Amniotic epithelial cell (primary cell): ENCODE data around the gene NUPR1.
"Not testable (repeated sequence)": the region's sequence is repeated elsewhere in the genome, so short reads cannot be mapped to it uniquely, and the experiment has no call there.

Experiments
- DNase-seq: peaks from one replicate; pipeline ENCODE4 v3.0.0-alpha.2; 2010; ENCODE audit warnings: low read depth

Gene NUPR1, protein sequence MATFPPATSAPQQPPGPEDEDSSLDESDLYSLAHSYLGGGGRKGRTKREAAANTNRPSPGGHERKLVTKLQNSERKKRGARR

DNA sequence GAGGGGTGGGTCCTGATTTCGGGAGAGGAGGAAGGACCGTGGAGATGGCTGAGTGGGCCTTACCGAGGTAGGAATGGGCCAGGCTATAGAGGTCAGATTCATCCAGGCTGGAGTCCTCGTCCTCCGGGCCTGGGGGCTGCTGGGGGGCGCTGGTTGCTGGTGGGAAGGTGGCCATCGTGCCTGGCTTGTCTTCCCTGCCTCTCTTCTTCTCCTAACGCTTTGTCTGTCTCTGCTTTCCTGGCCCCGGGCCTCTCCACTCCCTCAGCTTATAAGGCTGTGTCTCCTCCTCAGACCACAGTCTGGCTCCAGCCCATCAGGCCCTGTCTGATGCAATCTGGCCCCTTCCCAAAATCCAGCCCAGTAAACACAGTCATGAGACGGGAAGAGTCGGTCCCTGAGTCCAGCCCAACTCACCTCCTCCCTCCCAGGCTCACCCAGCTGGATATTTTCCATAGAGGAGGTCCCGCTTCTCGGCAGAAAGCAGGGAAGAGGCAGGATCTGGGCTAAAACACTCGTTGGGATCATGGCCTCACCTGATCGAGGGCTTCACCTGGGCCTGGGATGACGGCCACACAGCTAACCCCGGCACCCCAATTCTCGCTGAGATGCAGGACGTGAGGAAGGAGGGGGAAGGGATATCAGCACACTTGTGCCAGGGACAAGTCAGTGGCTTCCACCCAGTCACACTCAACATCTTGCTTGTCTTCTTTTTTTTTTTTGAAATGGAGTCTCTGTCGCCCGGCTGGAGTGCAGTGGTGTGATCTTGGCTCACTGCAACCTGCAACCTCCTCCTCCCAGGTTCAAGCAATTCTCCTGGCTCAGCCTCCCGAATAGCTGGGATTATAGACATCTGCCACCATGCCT, at the start of gene NUPR1:
Gene NUPR1 (minus strand): TSS at position 242 of the 864 bp plus-strand sequence. CDS start 67 bp downstream, at position 175.
- peak; percentile 94 for DNase-seq

DNA sequence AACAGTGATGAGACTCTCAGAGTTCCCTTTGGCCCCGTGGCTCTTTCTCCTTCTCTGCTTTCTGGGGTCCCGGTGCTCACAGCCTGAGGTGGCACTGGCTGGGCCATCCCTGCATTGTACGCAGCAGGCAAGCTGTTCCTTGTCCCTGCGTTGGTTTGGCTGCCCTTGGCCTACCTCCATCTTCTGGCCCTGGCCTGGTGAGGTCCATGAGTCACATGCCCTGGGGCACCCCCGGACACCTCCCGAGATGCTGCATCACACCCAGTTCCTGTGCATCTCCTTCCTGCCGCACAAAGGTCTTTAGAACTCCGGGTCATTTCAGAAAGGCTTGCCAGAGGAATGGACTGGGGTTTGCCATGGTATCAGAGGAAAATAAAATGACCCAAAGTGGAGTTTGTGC, 48.6 kb upstream of the NUPR1 start:
- DNase-seq: no peak

DNA sequence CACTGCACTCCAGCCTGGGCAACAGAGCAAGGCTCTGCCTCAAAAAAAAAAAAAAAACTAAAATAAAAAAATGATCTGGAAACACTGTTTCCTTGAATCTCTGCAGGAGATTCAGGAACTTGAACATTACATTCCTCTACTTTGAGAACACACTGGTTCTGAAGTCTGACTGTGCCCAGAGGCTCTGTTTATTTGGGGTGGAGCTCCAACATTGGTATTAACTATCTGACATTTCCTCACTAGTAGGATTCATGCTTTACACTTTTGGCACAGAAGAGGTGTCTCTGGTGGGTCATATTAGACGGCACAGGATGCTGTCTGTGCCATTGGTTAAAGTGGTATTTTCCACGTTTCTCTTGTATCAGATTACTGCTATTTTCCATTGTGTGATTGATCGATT, 47.7 kb upstream of the NUPR1 start:
- no peak for DNase-seq

DNA sequence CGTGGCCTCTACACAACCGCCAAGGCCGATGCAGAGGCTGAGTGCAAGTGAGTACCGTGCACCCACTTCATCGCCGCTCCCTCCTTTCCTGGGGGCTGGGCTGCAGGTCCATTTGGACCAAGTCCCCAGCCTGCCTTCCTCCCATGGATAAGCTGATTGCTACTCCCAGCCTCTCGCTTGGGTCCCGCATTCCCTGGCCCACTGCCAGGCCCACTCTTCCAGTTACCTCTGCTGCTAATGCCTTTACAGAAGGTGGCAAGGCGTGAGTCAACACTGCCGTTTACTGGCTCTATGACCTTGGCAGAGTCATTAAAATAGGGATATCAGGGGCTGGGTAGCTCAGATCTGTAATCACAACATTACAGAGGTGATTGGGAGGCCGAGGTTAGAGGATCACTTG, 46.9 kb upstream of the NUPR1 start:
- no peak for DNase-seq

DNA sequence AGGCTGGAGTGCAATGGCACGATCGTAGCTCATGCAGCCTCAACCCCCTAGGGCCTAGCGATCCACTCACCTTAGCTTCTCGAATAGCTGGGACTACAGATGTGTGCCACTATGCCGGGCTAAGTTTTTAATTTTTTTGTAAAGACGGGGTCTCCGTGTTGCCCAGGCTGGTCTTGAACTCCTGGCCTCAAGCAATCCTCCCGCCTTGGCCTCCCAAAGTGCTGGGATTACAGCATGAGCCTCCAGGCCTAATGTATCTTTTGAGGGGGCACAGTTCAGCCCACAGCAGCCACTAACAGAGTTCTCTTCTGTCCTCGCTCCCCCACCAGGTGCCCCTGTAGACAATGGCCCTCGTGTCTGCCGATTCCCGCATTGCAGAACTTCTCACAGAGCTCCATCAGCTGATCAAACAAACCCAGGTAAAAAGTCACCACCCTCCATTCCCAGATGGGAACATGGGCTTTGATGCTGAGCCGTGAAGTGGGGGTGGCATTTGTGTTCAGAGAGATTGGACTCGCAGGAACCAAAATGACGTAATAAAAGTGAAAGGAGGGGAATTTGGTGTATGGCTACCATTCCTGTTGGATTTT, 42.0 kb upstream of the NUPR1 start:
- no peak for DNase-seq

DNA sequence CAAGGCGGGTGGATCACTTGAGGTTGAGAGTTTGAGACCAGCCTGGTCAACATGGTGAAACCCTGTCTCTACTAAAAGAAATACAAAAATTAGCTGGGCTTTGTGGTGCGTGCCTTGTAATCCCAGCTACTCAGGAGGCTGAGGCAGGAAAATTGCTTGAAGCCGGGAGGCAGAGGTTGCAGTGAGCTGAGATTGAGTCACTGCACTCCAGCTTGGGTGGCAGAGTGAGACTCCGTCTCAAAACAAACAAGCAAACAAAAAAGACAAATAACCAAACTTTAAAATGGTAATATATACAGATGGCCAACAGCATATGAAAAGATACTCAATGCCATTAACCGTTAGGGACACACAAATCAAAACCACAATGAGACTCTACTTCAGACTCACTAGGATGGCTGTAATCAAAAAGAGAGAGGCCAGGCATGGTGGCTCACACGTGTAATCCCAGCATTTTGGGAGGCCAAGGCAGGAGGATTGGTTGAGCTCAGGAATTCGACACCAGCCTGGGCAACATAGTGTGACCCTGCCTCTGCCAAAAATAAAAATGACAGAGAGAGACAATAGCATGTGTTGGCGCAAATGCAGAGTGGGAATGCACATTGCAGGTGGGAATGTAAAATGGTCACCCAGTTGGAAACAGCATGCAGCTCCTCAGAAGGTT, 36.8 kb upstream of the NUPR1 start:
- DNase-seq: no peak

DNA sequence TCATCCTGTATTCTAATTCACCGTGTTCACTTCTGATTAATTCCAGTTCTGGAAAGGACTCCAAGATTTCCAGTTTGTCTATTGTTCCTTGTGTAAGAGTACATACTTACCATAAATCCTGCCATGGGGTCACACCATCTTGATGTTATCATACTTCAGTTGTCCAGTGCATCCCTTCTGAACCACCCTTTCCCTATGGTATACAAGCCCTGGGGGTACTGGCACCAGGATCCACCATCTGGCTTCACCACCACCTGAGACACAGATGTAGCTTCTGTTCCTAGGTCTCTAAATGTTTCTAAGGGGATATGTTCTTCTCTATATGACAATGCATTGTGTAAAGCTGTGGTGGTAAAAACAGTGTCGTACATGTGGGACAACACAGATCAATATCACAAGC, 36.2 kb upstream of the NUPR1 start:
- DNase-seq: no peak

DNA sequence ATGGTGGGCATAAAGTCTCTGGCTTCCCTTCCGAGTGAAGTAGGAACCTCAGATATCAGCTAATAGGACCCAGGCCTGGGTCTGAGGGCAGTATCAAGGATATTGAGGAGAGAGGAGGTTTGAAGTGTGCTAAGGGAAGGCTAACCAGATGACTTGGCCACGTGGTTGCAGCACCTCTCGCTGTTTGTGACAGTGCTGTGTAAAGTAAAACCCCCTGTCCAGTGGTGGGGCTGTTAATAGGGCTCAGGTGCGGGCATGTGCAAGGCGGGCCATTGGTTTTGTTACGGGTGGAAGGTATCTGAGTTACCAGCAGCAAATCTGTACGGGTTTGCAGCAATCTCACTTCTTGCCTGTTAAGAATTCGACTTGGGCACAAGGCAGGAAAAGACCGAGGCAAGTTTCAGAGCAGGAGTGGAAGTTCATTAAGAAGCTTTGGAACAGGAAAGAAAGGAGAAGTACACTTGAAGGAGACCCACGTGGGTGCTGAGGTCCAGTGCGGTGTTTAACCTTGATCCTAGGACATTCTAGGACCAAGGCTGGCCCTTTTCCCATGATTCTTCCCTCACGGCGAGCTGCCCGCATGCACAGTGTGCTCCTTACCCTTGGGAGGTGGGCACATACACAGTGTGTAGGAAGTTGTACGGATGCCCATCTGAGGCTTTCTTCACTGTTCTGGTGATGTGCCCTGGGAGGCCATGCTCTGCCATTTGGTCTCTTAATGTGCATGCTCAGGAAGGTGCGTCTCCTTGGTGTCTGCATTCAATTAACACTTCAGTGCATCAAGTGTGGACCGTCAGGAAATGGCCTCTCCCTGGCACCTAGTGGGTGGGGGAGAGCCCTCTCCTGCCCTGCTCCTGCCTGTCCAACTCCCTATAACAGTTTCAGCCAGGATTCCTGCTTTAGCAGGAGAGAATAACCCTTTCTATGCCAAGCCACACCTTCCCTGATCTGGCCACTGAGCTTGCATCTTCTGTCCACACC, 35.3 kb upstream of the NUPR1 start:
- DNase-seq: no peak

DNA sequence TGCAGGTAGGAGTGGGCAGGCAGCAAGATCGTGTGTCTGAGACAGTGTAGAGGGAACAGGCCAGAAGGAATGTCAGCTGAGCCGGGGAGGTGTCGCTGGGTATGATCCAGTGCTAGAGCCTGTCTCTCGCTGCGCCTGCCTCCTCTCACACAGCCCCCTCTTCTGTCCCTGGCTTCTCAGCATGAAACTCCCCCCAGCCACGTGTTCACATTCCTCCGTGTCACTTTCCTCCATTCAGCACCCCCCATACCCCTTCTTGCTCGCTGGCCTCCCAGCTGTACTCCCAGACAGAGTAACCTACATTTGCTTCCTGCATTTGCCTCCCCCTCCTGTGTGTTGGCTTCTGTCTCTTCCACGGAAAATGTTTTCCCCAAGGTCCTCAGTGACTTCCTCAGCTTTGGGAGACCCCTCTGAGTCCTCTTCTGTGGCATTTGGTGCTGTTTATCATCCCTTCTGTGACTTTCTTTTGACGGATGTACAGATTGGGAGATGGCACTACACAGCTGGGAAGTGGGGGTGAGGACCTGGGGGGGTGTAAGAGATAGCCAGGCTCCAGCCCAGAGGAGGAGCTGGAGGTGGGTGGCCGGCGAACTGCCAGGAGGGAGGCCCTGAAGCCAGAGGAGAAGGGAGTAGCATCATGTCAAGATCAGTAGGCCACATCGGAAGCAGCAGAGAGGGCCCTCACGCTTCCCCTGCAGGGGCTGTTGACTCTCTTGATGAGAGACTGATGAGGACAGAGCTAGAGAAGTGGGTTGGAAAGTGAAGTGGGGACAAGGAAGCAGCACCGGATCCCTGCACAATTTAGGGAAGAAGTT, 34.1 kb upstream of the NUPR1 start:
- DNase-seq: peak; percentile 24

DNA sequence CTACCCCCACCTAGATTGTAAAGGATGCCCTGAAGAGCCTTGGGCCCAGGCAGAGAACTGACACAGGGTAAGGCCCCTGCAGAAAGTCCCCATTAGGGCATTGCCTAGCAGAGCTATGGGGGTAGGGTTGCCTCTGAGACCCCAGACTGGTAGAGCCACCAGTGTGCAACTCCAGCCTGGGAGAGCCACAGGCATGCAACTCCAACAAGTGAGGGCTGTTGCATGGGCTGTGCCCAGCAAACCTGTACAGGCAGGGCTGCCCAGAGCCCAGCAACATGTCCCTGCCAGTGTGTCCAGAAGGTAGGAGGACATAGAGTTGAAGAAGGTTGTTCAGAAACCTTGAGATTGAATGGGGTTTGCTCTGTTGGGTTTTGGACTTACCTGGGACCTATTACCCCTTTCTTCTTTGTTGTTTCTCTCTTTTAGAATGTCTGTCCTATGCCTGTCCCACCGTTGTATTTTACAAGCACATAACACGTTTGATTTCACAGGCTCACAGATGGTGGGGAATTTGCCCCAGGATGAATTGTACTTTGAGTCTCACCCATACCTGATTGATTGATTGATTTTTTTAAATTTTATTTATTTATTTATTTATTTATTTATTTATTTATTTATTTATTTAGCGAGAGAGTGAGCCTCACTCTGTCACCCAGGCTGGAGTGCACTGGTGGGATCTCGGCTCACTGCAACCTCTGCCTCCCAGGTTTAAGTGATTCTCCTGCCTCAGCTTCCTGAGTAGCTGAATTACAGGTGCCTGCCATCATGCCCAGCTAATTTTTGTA, 31.4 kb upstream of the NUPR1 start:
- no peak for DNase-seq

DNA sequence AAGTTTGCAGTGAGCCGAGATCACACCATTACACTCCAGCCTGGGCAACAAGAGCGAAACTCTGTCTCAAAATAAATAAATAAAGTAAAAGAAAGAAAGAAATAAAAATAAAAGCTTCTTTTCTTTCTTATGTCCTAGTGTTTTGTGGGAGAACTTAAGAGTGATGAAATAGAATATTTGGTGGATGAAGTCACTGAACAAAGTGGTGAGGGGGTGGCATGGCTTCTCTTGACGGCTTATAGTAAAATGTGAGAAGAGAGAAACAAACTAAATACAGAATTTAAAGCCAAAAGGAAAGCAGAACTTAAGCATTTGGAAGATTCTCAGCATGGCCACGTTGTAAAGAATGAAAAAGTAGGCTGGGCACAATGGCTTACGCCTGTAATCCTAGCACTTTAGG, 30.2 kb upstream of the NUPR1 start:
- DNase-seq: peak; percentile 82

DNA sequence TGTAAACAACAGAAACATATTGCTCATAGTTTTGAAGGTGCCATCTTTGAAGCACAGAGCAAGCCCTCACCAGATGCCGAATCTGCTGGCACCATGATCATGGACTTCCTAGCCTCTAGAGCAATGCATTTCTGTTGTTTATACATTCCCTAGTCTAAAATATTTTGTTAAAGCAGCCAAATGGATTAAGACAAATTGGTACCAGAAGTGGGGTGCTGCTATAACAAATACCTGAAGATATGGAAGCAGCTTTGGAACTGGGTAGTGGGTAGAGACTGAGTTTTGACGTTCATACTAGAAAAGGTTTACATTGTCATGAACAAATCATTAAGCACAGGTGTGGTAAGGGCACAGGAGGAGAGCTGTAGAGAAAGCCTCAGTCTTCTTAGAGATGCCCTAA, 28.5 kb upstream of the NUPR1 start:
- DNase-seq: no peak

DNA sequence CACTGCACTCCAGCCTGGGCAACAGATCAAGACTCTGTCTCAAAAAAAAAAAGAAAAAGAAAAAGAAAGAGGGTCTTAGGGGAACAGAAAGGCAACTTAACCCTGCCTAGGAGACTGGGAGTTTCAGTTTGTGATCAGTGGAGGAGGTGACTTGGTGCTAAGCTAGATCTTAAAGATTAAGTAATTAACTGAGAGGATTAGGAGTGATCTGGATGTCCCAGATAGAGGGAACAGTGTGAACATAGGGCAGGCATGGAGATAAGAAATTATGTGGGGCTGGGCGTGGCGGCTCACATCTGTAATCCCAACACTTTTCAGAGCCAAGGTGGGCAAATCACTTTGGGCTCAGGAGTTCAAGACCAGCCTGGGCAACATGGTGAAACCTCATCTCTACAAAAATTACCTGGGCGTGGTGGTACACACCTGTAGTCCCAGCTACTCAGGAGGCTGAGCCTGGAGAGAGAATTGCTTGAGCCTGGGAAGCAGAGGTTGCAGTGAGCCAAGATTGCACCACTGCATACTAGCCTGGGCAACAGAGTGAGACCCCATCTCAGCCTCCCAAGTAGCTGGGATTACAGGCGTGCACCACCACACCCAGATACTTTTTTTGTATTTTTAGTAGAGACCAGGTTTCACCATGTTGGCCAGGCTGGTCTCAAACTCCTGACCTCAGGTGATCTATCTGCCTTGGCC, 27.6 kb upstream of the NUPR1 start:
- not testable (repeated sequence) for DNase-seq

DNA sequence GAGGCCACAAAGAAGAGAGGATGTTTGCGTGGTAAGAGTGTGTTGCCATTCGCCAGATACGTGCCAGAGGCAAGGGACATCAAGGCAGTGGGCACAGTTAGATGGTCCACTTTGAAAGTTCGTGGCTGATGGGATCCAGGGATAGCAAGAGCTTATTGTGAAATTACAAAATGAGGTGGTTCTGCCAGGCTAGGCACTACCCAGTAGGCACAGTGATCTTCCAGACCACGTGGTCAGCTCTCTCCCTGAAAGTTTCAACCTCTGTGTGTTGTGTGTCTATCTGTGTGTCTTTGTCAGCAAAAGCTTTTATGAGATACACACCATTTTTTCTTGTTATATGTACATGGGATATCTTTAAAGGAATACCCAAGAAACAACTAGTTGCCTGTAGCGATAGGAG, 24.4 kb upstream of the NUPR1 start:
- DNase-seq: no peak

DNA sequence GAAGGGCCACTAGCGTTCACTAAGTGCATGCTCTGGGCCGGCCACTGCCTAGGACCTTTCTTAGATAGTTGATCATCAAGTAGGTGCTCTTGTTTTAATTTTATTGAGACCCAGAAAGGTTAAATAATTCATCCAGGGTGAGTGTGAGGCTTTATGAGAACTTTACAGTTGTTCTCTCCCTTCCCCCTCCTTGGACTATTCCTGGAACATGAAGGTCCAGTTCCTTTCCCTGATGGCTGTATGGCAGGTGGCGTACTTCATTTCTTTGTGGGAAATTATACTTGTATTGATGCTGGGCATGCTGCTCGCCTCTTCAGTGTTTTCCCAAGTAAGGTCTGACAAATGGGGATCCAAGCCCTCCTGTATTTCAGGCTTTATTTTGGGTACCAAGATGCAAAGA, 23.4 kb upstream of the NUPR1 start:
- no peak for DNase-seq

DNA sequence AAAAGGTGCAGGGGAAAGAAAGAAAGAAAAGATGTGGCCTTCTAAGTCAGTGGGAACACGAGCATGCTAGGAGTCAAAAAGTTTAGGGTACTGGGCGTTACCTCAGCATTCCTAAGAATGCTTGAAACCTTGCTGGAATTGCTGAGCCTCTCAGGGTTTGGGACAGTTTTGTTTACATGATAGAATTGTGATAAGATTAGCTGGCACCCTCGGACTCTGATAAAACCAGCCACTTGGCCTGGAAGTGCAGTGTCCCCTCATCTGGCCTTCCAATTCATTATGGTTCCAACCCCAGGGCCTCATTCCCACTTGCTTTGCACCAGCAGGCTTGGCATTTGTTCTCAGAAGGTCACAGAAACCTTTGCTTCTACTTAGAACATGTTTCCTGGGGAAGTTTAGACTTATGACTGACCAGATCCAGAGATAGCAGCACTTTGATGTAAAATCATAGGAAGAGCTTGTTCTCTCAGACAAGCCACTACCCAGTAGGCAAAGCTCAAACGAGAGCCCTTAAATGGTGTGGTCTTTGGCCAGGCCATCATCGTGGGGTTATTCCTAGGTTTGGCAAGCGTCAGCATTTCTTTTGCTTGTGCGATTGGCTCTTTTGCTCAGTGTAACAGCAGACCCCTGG, 22.9 kb upstream of the NUPR1 start:
- peak; percentile 11 for DNase-seq

DNA sequence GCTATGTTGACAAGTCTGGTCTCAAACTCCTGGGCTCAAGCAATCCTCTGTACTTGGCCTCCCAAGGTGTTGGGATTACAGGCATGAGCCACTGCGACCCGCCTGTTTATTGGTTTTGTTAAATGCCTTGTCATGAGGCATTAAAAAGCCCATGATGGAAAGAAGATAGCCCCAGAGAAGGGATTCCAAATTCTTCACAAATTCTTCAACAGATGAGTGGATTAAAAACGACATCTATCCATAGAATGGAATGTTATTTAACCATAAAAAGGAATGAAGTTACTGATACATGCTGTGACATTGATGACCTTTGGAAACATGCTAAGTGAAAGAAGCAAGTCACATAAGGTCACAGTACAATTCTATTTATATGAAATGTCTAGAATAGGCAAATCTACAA, 19.7 kb upstream of the NUPR1 start:
- DNase-seq: no peak

DNA sequence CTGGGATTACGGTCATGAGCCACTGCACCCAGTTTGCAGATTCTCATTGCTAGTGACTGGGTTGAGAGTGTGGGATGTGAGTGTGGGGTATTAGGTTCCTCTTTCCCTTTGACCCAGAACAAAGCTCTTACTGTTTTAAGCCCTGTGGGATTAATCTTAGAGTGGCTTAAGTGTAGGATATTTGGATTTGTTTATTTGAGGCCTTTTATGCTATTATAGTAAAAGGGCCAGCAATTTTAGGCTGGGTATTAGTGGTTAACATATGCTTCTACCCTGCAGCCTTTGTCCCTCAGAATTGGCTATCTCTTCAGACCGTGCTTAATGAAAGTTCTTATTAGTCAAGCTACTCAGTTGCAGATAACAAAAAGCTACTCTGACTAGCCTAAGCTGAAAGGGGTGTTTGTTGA, 18.1 kb upstream of the NUPR1 start:
- DNase-seq: no peak

DNA sequence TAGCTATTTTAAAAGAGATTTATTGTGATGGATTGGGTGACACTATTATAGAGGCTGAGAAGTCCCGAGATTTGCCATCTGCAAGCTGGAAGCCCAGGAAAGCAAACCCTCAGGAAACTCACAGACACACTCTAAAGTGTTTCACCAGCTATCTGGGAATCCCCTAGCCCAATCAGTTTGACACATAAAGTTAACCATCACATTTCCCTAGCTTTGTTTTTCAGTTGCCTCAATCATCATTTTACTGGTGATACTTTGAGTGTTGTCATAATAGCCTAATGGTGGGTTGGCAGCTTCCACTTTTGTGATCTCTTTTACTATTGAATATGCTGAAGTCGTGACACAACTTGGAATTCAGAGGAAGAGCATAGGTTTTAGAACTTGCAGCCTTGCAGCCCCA, 16.8 kb upstream of the NUPR1 start:
- no peak for DNase-seq
